CD8-positive, alpha-beta memory T cell (primary cell): ENCODE results near the gene LRRC26. TPM values are rescaled to one million over a fixed set of nuclear protein-coding genes. Genes with fewer than 3 reads are reported as not detected.

Experiments used
- CTCF ChIA-PET: fragments of 350-600 bp; sonication (Branson Sonifier 250); formaldehyde crosslinking; loops from one replicate; lab custom pipeline; 2021; ENCODE audit warnings: antibody characterized with exemption; lab: Charles Lee
- POLR2A ChIA-PET: fragments of 350-600 bp; sonication (Branson Sonifier 250); formaldehyde crosslinking; loops from one replicate; lab custom pipeline; 2021; ENCODE audit warnings: antibody characterized with exemption; lab: Charles Lee
- DNase-seq, 5 donors: peaks; one replicate each; pipeline versions ENCODE4 v3.0.0 to v3.0.0-alpha.2; 2020 to 2022; ENCODE audit warnings: mixed read lengths in 1 of 5
- H3K27ac ChIP-seq: one replicate; pipeline ENCODE4 v1.7.0; 2013; ENCODE audit warnings: low read depth, mild to moderate bottlenecking, low read length, moderate library complexity
- H3K27me3 ChIP-seq: 2 replicates; pipeline ENCODE4 v1.7.0; 2013; ENCODE audit warnings: low read length, mild to moderate bottlenecking; ENCODE audit not compliant: insufficient read depth, poor library complexity, severe bottlenecking
- H3K36me3 ChIP-seq: 2 replicates; pipeline ENCODE4 v1.7.0; 2013; ENCODE audit warnings: mild to moderate bottlenecking, low read length, moderate library complexity; ENCODE audit not compliant: insufficient read depth
- H3K4me1 ChIP-seq: 2 replicates; pipeline ENCODE4 v1.7.0; 2013; ENCODE audit warnings: mild to moderate bottlenecking, low read length, moderate library complexity; ENCODE audit not compliant: insufficient read depth
- H3K4me3 ChIP-seq: 2 replicates; pipeline ENCODE4 v1.7.0; 2013; ENCODE audit warnings: mild to moderate bottlenecking, low read length
- H3K9me3 ChIP-seq: 2 replicates; pipeline ENCODE4 v1.7.0; 2013; ENCODE audit warnings: mild to moderate bottlenecking, low read length
- H3K27ac Mint-ChIP-seq, 8 donors: one replicate each; pipeline ENCODE4 v1.8.0; 2020 to 2021; ENCODE audit warnings: mixed read lengths in 8 of 8, mild to moderate bottlenecking in 6 of 8, inconsistent platforms in 3 of 8, moderate library complexity in 3 of 8
- H3K27me3 Mint-ChIP-seq, 2 donors: one replicate each; pipeline ENCODE4 v1.8.0; 2020 to 2021; ENCODE audit warnings: mixed read lengths in 2 of 2, mild to moderate bottlenecking in 1 of 2, moderate library complexity in 1 of 2
- H3K36me3 Mint-ChIP-seq, 3 donors: one replicate each; pipeline ENCODE4 v1.8.0; 2020 to 2021; ENCODE audit warnings: mixed read lengths in 3 of 3, inconsistent platforms in 1 of 3, mild to moderate bottlenecking in 1 of 3
- H3K4me1 Mint-ChIP-seq, 3 donors: one replicate each; pipeline ENCODE4 v1.8.0; 2020 to 2021; ENCODE audit warnings: mixed read lengths in 3 of 3, inconsistent platforms in 1 of 3, mild to moderate bottlenecking in 1 of 3
- H3K4me3 Mint-ChIP-seq, 7 donors: one replicate each; pipeline ENCODE4 v1.8.0; 2020 to 2021; ENCODE audit warnings: mixed read lengths in 7 of 7, mild to moderate bottlenecking in 6 of 7, moderate library complexity in 4 of 7, inconsistent platforms in 2 of 7
- H3K9me3 Mint-ChIP-seq, 5 donors: one replicate each; pipeline ENCODE4 v1.8.0; 2020 to 2022; ENCODE audit warnings: mixed read lengths in 5 of 5, mild to moderate bottlenecking in 3 of 5, moderate library complexity in 2 of 5, inconsistent platforms in 1 of 5
- polyA plus RNA-seq: library from polyadenylated mRNA; unstranded; fragments of 300-500 nt; fragmentation: Illumina TruSeq; gene quantifications from one replicate; pipeline ENCODE4 v1.2.3, GENCODE V29; 2021
- total RNA-seq, 2 experiments: library from RNA; stranded (reverse); gene quantifications; one replicate each; pipeline ENCODE4 v1.2.3, GENCODE V29; 2021

Gene LRRC26
- total and polyA plus RNA-seq, 3 experiments from 2014 or later, result not detected

DNA sequence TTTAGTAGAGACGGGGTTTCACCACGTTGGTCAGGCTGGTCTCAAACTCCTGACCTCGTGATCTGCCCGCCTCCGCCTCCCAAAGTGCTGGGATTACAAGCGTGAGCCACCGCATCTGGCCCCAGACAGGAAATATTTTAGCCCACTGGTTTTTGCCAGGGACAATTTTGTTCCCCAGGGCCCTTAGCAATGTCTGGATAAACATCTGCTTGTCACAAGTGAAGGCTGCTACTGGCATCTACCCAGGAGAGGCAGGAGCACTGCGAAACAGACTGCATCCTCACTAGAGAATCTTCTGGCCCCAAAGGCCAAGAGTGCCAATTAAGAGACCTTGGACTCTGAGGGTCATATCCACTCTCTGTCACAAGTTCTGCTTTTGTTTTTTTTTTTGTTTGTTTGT, 33.1 kb upstream of the LRRC26 start:
- Histone ChIP-seq H3K4me3 (no peak overlapping the region), H3K27ac (no peak overlapping the region), H3K4me1 (peaks cover 45% of the 10 kb centered on the region), H3K27me3 (no peaks in the 10 kb centered on the region), H3K9me3 (no peaks in the 10 kb centered on the region), H3K36me3 (peaks cover 5% of the 10 kb centered on the region)
- no peak for DNase-seq
- H3K27me3 Mint-ChIP-seq, result peaks cover 0 to 1% of the 10 kb centered on the region in 2 donors
- H3K4me3 Mint-ChIP-seq, result peak overlapping the region in 3 of 7 donors; percentile 19 to 96 (median 70)
- no peaks in the 10 kb centered on the region for H3K9me3 Mint-ChIP-seq
- ChIA-PET CTCF (interaction anchor here (0.6 to 2.6 kb wide), 4 partner anchors 14 to 58 kb away, joined by 3 to 13 read pairs (median 4); partner anchors contain the start of genes ANAPC2 and SSNA1), POLR2A (interaction anchor here (0.7 kb wide), 1 partner anchor 90 kb away, joined by 10 read pairs; no protein-coding TSS in a partner anchor)
- peaks cover 0 to 11% (median 7%) of the 10 kb centered on the region in 3 donors for H3K36me3 Mint-ChIP-seq
- no peak overlapping the region for H3K27ac Mint-ChIP-seq
- H3K4me1 Mint-ChIP-seq, result peaks cover 38 to 57% (median 41%) of the 10 kb centered on the region in 3 donors

DNA sequence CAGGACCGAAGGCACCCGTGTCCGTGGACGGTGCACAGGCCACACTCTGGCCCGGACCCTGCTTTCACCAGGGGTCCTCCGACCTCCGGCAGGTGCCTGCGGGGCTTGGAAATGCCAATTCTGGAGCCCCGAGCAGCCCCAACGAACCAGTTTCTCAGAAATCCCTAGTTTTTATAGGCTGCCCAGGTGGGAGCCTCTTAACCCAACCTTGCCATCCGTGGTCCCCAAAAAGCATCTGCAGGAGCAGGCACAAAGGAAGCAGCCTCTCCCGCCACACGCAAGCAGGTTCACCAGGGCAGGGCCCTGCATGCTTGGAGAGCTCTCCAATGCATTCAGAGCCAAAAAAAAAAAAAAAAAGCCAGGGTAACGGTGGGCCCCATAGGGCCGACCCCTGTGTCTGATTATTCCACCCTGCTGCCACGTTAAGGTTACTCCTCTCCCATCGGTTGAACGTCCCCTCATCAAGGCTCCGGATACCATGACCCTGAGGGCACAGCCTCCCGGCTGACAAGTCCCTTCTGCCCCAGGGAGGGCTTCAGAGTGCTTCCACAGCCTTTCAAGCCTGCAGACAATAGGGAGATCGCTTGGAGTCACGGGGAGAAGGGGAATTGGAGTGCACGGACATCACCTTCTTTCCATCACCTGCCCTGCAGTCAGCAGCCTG, 31.5 kb upstream of the LRRC26 start:
- Mint-ChIP-seq H3K27ac (peak overlapping the region; percentile 66 to 97 (median 78)), H3K9me3 (no peaks in the 10 kb centered on the region), H3K4me1 (peaks cover 25 to 43% (median 27%) of the 10 kb centered on the region in 3 donors), H3K4me3 (peak overlapping the region; percentile 79 to 98 (median 83)), H3K27me3 (no peaks in the 10 kb centered on the region), H3K36me3 (peaks cover 0 to 2% (median 0%) of the 10 kb centered on the region in 3 donors)
- ChIA-PET CTCF (interaction anchor here (1.0 to 2.6 kb wide), 4 partner anchors 12 to 26 kb away, joined by 3 to 13 read pairs (median 4); partner anchors contain the start of genes ANAPC2, CYSRT1, RNF224 and SSNA1), POLR2A (interaction anchor here (0.9 to 2.5 kb wide), 8 partner anchors 13 to 394 kb away, joined by 3 to 20 read pairs (median 5); partner anchors contain the start of genes ANAPC2, RABL6, RNF208 and RNF224)
- Histone ChIP-seq H3K27ac (peak overlapping the region; percentile 74), H3K4me1 (peaks cover 36% of the 10 kb centered on the region), H3K9me3 (no peaks in the 10 kb centered on the region), H3K27me3 (no peaks in the 10 kb centered on the region), H3K36me3 (no peaks in the 10 kb centered on the region), H3K4me3 (peak overlapping the region; percentile 78)
- no peak for DNase-seq

DNA sequence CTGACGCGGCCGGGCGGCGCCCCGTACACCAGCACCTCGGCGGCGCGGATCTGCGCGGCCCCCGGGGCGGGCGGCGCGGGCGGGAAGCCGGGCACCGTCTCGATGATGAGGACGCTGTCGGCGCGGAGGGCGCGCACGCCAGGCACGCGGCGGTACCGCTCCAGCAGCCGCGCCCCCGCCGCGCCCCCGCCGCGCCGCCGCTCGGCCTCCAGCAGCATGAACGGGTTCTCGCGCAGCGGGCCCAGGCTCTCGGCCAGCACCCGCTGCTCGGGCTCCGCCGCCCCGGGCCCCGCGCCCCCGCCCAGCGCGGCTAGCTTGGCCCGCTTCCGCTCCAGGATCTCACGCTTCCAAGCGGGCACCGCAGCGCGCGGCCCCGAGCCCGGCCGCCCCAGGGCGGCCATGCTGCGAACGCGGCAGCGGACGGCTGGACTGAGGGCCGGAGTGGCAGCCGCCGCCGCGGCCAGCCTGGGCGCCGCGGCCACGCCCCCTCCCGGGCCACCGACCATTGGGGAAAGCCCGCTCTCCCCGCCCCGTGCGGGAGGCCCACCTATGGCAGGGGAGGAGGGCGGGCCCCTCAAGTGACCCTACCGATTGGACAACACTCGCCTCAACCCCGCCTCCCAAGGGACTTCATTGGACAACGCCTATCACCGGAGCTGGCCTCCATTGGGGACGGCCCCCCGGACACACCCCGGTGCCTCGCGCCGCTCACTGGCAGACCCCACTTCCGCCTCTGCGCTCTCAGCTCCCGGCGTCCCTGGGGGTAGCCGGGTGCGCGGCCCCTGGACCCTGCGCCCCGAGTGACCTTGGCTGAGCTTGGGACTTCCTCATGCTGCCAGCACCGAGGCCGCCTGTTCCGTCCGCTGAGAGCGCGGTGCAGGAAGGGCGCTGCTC, 30.7 kb upstream of the LRRC26 start, which contains the start of gene TPRN:
TSS of gene TPRN (minus strand) at position 431 of the 894 bp plus-strand sequence. CDS start at position 401, 30 bp downstream.
- Mint-ChIP-seq H3K27ac (peak within 1 kb of the TSS; percentile 66 to 97 (median 78)), H3K4me3 (peak within 1 kb of the TSS; percentile 79 to 98 (median 83)), H3K9me3 (no peaks in the 10 kb centered on the region), H3K36me3 (peaks cover 0 to 2% (median 0%) of the 10 kb centered on the region in 3 donors), H3K27me3 (no peaks in the 10 kb centered on the region), H3K4me1 (peaks cover 20 to 35% (median 21%) of the 10 kb centered on the region in 3 donors)
- CTCF ChIA-PET, result interaction anchor here (0.7 to 2.6 kb wide), 5 partner anchors 11 to 104 kb away, joined by 3 to 13 read pairs (median 4); partner anchors contain the start of genes ANAPC2, CYSRT1, RNF224 and SSNA1
- peak; percentile 95 to 99 (median 98) for DNase-seq
- Histone ChIP-seq H3K27ac (peak within 1 kb of the TSS; percentile 74), H3K27me3 (no peaks in the 10 kb centered on the region), H3K4me1 (peaks cover 30% of the 10 kb centered on the region), H3K4me3 (peak within 1 kb of the TSS; percentile 78), H3K36me3 (no peaks in the 10 kb centered on the region), H3K9me3 (no peaks in the 10 kb centered on the region)
- POLR2A ChIA-PET, result interaction anchor here (0.6 to 2.5 kb wide), 12 partner anchors 12 to 393 kb away, joined by 3 to 20 read pairs (median 4); partner anchors contain the start of genes ANAPC2, MAN1B1, NELFB and RABL6

DNA sequence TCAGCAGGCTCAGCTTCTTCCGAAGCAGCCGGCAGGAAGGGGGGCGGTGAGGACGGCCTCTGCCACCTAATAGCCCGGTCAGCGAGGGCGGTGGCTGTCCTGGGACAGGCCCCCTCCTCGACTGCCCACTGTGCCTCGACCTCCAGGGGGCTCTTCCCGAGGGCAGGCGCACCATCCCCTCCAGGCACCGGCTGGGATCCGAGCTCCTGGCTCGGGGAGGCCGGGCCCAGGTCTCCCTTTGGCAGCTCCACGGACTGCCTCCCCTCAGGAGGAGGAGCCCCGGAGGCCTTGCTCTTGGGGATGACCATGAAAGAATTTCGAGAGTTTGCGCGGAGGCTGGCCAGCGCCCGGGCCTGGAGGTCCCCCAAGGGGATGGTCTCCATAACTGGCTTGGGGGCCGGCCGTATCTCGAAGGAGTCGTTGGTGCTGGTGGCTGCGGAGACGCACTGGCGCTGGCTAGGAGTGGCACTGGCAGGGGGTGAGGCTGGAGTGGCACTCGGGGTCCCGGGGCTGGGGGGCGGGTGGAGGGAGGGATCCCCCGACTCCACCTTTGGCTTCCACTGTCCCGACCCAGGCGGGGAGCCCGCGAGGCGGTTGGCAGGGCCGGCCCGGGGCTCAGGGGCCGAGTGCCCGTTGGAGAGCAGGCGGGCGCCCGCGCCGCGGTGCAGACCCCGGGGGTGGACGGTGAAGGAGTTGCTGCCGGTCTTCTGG, 29.7 kb upstream of the LRRC26 start:
- ChIA-PET CTCF (interaction anchor here (3.0 kb wide), 1 partner anchor 10 kb away, joined by 9 read pairs; the partner anchor contains the start of gene SSNA1), POLR2A (interaction anchor here (0.5 kb wide), 1 partner anchor 166 kb away, joined by 3 read pairs; no protein-coding TSS in a partner anchor)
- H3K4me1 ChIP-seq, result peaks cover 25% of the 10 kb centered on the region
- no peak overlapping the region for H3K4me3 ChIP-seq
- Mint-ChIP-seq H3K27me3 (no peaks in the 10 kb centered on the region), H3K4me1 (peaks cover 17 to 28% (median 19%) of the 10 kb centered on the region in 3 donors), H3K4me3 (peak overlapping the region; percentile 32 to 81 (median 76)), H3K36me3 (no peaks in the 10 kb centered on the region), H3K27ac (peak overlapping the region in 2 of 8 donors; percentile 57 to 73), H3K9me3 (no peaks in the 10 kb centered on the region)
- no peaks in the 10 kb centered on the region for H3K27me3 ChIP-seq
- no peaks in the 10 kb centered on the region for H3K36me3 ChIP-seq
- DNase-seq, result no peak
- no peak overlapping the region for H3K27ac ChIP-seq
- H3K9me3 ChIP-seq, result no peaks in the 10 kb centered on the region

DNA sequence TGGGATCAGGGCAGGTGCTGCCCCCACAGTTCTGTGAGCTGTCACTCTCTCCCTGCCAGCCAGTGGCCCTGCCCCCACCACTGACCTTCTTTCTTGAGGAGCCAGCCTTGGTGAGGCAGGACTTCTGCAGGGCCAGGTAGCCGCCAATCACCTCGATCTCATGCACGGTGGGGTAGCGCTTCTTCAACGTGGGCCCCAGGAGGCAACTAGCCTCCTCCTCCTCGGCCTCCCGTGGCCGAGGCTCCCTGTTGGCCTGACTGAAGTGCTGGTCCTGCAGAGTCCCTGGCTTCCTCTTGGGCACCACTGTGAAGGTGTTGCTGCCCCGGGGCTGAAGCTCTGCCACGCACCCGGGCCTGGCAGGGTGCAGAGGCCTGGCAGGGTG, 29.0 kb upstream of the LRRC26 start:
- Histone ChIP-seq H3K4me3 (no peak overlapping the region), H3K4me1 (peaks cover 18% of the 10 kb centered on the region), H3K36me3 (no peaks in the 10 kb centered on the region), H3K9me3 (no peaks in the 10 kb centered on the region), H3K27ac (no peak overlapping the region), H3K27me3 (no peaks in the 10 kb centered on the region)
- Mint-ChIP-seq H3K4me1 (peaks cover 11 to 22% (median 12%) of the 10 kb centered on the region in 3 donors), H3K4me3 (peak overlapping the region in 5 of 7 donors; percentile 19 to 63 (median 54)), H3K27me3 (no peaks in the 10 kb centered on the region), H3K9me3 (no peaks in the 10 kb centered on the region), H3K27ac (no peak overlapping the region), H3K36me3 (no peaks in the 10 kb centered on the region)
- CTCF ChIA-PET, result interaction anchor here (1.2 to 3.0 kb wide), 3 partner anchors 10 to 42 kb away, joined by 3 to 9 read pairs (median 4); partner anchors contain the start of genes SSNA1 and TUBB4B
- DNase-seq, result no peak
- POLR2A ChIA-PET, result interaction anchor here (0.5 to 1.2 kb wide), 2 partner anchors 10 to 165 kb away, joined by 3 to 4 read pairs; no protein-coding TSS in a partner anchor

DNA sequence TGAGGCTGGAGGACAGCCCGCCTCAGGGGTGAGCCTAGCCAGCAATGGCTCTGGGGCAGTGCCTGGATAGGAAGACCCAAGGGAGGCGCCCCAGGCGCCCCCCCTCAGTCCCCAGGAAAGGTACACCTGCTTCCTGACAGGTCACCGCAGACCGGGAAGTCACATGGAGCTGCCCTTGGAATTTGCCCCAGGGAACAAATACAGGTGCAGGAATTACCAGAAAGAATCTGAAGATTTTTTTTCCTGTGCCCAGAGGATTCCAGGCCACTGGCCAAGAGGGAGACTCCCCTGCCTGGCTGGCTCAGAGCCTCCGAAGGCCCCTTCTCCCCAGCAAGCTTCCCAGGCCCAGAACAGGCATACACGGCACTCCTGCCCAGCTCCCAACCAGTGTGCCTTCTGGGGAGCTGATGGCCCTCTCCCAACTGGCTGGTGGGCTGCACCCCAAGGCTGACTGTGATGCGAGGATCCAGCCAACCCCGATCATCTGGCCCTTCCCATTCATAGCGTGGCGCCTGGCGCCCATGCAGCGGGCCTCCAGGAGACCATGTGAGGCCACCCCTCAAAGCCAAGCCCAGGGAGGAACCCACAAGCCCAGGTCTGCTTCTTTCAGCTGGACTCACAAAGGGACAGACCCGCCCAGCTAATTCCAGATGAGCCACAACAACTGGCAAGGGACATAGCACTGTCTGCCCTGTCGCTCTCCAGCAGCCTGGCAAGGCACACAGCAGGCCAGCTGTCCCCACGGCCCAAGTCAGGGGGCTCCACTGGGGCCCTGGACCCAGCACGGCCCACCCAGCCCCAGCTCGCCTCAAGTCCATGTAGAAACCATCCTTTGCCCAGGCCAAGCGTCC, 28.4 kb upstream of the LRRC26 start:
- Histone ChIP-seq H3K4me3 (no peak overlapping the region), H3K27ac (no peak overlapping the region), H3K36me3 (no peaks in the 10 kb centered on the region), H3K4me1 (peaks cover 17% of the 10 kb centered on the region), H3K9me3 (no peaks in the 10 kb centered on the region), H3K27me3 (no peaks in the 10 kb centered on the region)
- ChIA-PET POLR2A (interaction anchor here (1.2 kb wide), 1 partner anchor 9 kb away, joined by 4 read pairs; no protein-coding TSS in a partner anchor), CTCF (interaction anchor here (1.2 to 3.0 kb wide), 3 partner anchors 9 to 43 kb away, joined by 3 to 9 read pairs (median 4); partner anchors contain the start of genes SSNA1 and TUBB4B)
- Mint-ChIP-seq H3K36me3 (no peaks in the 10 kb centered on the region), H3K9me3 (no peaks in the 10 kb centered on the region), H3K4me3 (peak overlapping the region; percentile 19 to 63 (median 38)), H3K27me3 (no peaks in the 10 kb centered on the region), H3K27ac (no peak overlapping the region), H3K4me1 (peaks cover 11 to 17% (median 11%) of the 10 kb centered on the region in 3 donors)
- no peak for DNase-seq
